HCT116 (cell line): ENCODE measurements around the gene LRRFIP1. TPM values are rescaled to one million over a fixed set of nuclear protein-coding genes. Genes with fewer than 3 reads are reported as not detected.

Experiments used
- ATAC-seq: fragments of 200-7000 bp; cut with Tn5 transposase; 2 replicates; pipeline ENCODE4 v1.9.1; 2020; ENCODE audit warnings: mild to moderate bottlenecking, moderate library complexity
- BruUV-seq: library from RNA; stranded (reverse); fragments of 400-500 nt; replicated peaks from 2 replicates; lab custom pipeline; 2021; lab: Mats Ljungman, UMichigan
- CTCF ChIA-PET: fragments of 300-600 bp; sonication (Branson Sonifier 250); formaldehyde crosslinking; loops from one replicate; lab custom pipeline; 2021; ENCODE audit warnings: antibody characterized with exemption; lab: Charles Lee
- POLR2A ChIA-PET: fragments of 300-600, 350-600 bp; sonication (Branson Sonifier 250); formaldehyde crosslinking; loops from one replicate; lab custom pipeline; 2021; ENCODE audit warnings: antibody characterized with exemption; lab: Charles Lee
- RAD21 ChIA-PET, 2 experiments: fragments of 300-600 bp; sonication (Branson Sonifier 250); formaldehyde crosslinking; loops; one replicate each; lab custom pipeline; 2023; ENCODE audit warnings: low total read pairs in 2 of 2; ENCODE audit not compliant: uncharacterized antibody in 2 of 2, unreplicated experiment in 2 of 2, low non-redundant PET in 1 of 2; lab: Charles Lee
- DNase-seq: peaks from one replicate; pipeline ENCODE4 v3.0.0-alpha.2; 2010; ENCODE audit warnings: low read depth, low spot score
- H2AFZ ChIP-seq: fragments of 200-600 bp; shearing (Covaris generic), sonication (generic); 2 replicates; pipeline ENCODE4 v1.6.1; 2017; ENCODE audit warnings: low read depth, mixed run types, mixed read lengths, antibody characterized with exemption, low read length; ENCODE audit not compliant: poor library complexity, severe bottlenecking
- H3K27ac ChIP-seq: 2 replicates; pipeline ENCODE4 v1.5.1; 2012; ENCODE audit warnings: low read depth, low read length
- H3K27me3 ChIP-seq: fragments of 200-600 bp; sonication (generic); 2 replicates; pipeline ENCODE4 v1.6.1; 2016; ENCODE audit warnings: mixed run types, low read length, mixed read lengths; ENCODE audit not compliant: insufficient read depth
- H3K36me3 ChIP-seq, 2 experiments: fragments of 200-500 bp in 1 of 2; fragments of 200-600 bp in 1 of 2; sonication (Bioruptor generic) in 1 of 2; sonication (generic) in 1 of 2; 2 replicates each; pipeline versions ENCODE4 v1.5.1 to v1.6.1; 2014 to 2016; ENCODE audit warnings: low read length in 2 of 2, inconsistent platforms in 1 of 2, mixed read lengths in 1 of 2, mixed run types in 1 of 2; ENCODE audit not compliant: insufficient read depth in 2 of 2, control insufficient read depth in 1 of 2
- H3K4me1 ChIP-seq, 2 experiments: fragments of 200-600 bp in 1 of 2; sonication (generic) in 1 of 2; 2 replicates each; pipeline versions ENCODE4 v1.5.1 to v1.6.1; 2012 to 2017; ENCODE audit warnings: low read length in 2 of 2, inconsistent platforms in 1 of 2, mild to moderate bottlenecking in 1 of 2, mixed read lengths in 1 of 2, mixed run types in 1 of 2, moderate library complexity in 1 of 2; ENCODE audit not compliant: insufficient read depth in 2 of 2, control insufficient read depth in 1 of 2
- H3K4me2 ChIP-seq: fragments of 200-600 bp; sonication (generic); 2 replicates; pipeline ENCODE4 v1.6.1; 2017; ENCODE audit warnings: mixed run types, low read length, mixed read lengths
- H3K4me3 ChIP-seq, 2 experiments: fragments of 200-600 bp in 1 of 2; sonication (generic) in 1 of 2; replicated peaks in 1 of 2; 2 replicates each; pipeline ENCODE4 v1.5.1; 2011 to 2016; ENCODE audit warnings: low read length in 2 of 2, control low read depth in 1 of 2, low read depth in 1 of 2, mild to moderate bottlenecking in 1 of 2, mixed read lengths in 1 of 2, mixed run types in 1 of 2
- H3K79me2 ChIP-seq: fragments of 200-600 bp; sonication (generic); 2 replicates; pipeline ENCODE4 v1.6.1; 2017; ENCODE audit warnings: mild to moderate bottlenecking, mixed run types, low read length, moderate library complexity, mixed read lengths; ENCODE audit not compliant: insufficient read depth
- H3K9ac ChIP-seq: fragments of 200-600 bp; sonication (generic); 2 replicates; pipeline ENCODE4 v1.6.1; 2016; ENCODE audit warnings: low read length, mixed read lengths
- H3K9me2 ChIP-seq: fragments of 200-600 bp; sonication (generic), shearing (Covaris generic); 2 replicates; pipeline ENCODE4 v1.6.1; 2017; ENCODE audit warnings: mixed run types, mild to moderate bottlenecking, moderate library complexity; ENCODE audit not compliant: insufficient read depth
- H3K9me3 ChIP-seq, 2 experiments: fragments of 200-500 bp in 1 of 2; fragments of 200-600 bp in 1 of 2; sonication (Bioruptor generic) in 1 of 2; sonication (generic) in 1 of 2; 2 replicates each; pipeline ENCODE4 v1.6.1; 2014 to 2017; ENCODE audit warnings: low read length in 2 of 2, mixed read lengths in 2 of 2, inconsistent platforms in 1 of 2, low read depth in 1 of 2, mild to moderate bottlenecking in 1 of 2, mixed run types in 1 of 2, moderate library complexity in 1 of 2; ENCODE audit not compliant: control insufficient read depth in 1 of 2, insufficient read depth in 1 of 2
- H4K20me1 ChIP-seq: fragments of 200-600 bp; sonication (generic), shearing (Covaris generic); 2 replicates; pipeline ENCODE4 v1.6.1; 2017; ENCODE audit warnings: mixed run types, mild to moderate bottlenecking, moderate library complexity; ENCODE audit not compliant: insufficient read depth
- CTCF ChIP-seq, 3 experiments: fragments of 200-600 bp in 1 of 3; sonication (generic) in 1 of 3; IDR thresholded peaks in 2 of 3; conservative IDR thresholded peaks in 1 of 3; 2 replicates each; pipeline ENCODE4 v1.5.1; 2012 to 2017; ENCODE audit warnings: low read depth in 2 of 3, low read length in 2 of 3, antibody characterized with exemption in 1 of 3, borderline replicate concordance in 1 of 3, control low read depth in 1 of 3, mild to moderate bottlenecking in 1 of 3, mixed read lengths in 1 of 3, mixed run types in 1 of 3, moderate library complexity in 1 of 3; ENCODE audit not compliant: insufficient read depth in 1 of 3
- EGR1 ChIP-seq: IDR thresholded peaks from 2 replicates; pipeline ENCODE4 v1.6.1; 2012; ENCODE audit warnings: low read depth
- EZH2 ChIP-seq: fragments of 200-600 bp; sonication (generic); IDR thresholded peaks from 2 replicates; pipeline ENCODE4 v1.6.1; 2017; ENCODE audit warnings: antibody characterized with exemption, mixed run types
- POLR2AphosphoS5 ChIP-seq: IDR thresholded peaks from 2 replicates; pipeline ENCODE4 v1.6.1; 2011; ENCODE audit warnings: mild to moderate bottlenecking, low read depth, low read length, moderate library complexity
- SIN3A ChIP-seq: IDR thresholded peaks from 2 replicates; pipeline ENCODE4 v1.6.1; 2012; ENCODE audit warnings: low read depth
- SP1 ChIP-seq: IDR thresholded peaks from 2 replicates; pipeline ENCODE4 v1.6.1; 2012; ENCODE audit warnings: low read depth
- TCF7L2 ChIP-seq: IDR thresholded peaks from 2 replicates; pipeline ENCODE4 v1.7.0; 2011; ENCODE audit warnings: borderline replicate concordance, inconsistent platforms; ENCODE audit not compliant: insufficient read depth, insufficient read length; ENCODE audit errors: extremely low read depth
- ZFX ChIP-seq: fragments of 450-650 bp; IDR thresholded peaks from 2 replicates; pipeline ENCODE4 v1.6.1; 2017
- intact Hi-C: fragments of 100-400 bp; cut with micrococcal nuclease; formaldehyde crosslinking; loops from 2 replicates; pipeline ENCODE4 v1.10.0; 2022
- total RNA-seq: library from RNA; stranded (reverse); gene quantifications from one replicate; pipeline ENCODE4 v1.2.1, GENCODE V29; 2021; ENCODE audit not compliant: unreplicated experiment

LRRFIP1 gene
- total RNA-seq, 1 experiment from 2014 or later, result 76.9 TPM

- H2AFZ ChIP-seq, result no peak overlapping the region
- H3K36me3 ChIP-seq, result no peaks in the 10 kb centered on the region
- H3K27me3 ChIP-seq, result no peaks in the 10 kb centered on the region
- peaks cover 42 to 56% of the 10 kb centered on the region in 2 experiments for H3K4me1 ChIP-seq
- H3K27ac ChIP-seq, result peak overlapping the region; percentile 58; the same call in 1 of the 2 replicates
- TF ChIP-seq EZH2 (no peak), ZFX (peak; percentile 30; the same call in 1 of the 2 replicates)
- H3K4me3 ChIP-seq, result peak overlapping the region; percentile 59 to 61
- H3K9ac ChIP-seq, result peak overlapping the region; percentile 51
- ChIA-PET RAD21 (no interaction called here), POLR2A (no interaction called here), CTCF (interaction anchor here (0.6 kb wide), 1 partner anchor 281 kb away, joined by 3 read pairs; no protein-coding TSS in a partner anchor)
- H3K9me3 ChIP-seq, result no peaks in the 10 kb centered on the region
- H3K79me2 ChIP-seq, result peaks cover 40% of the 10 kb centered on the region
- intact Hi-C loops, result no loop called here
- no TSS peak for BruUV-seq
- no peaks in the 10 kb centered on the region for H4K20me1 ChIP-seq
- H3K4me2 ChIP-seq, result peak overlapping the region; percentile 81
- no peak for DNase-seq
- no peaks in the 10 kb centered on the region for H3K9me2 ChIP-seq
- peak; percentile 13 for ATAC-seq
Observed at GRCh38 chr2:237691029-237691907, 63.9 kb downstream of the LRRFIP1 start.

GRCh38 chr2:237691908-237692600 is 64.7 kb downstream of the LRRFIP1 start:
- ChIA-PET CTCF (no interaction called here), RAD21 (interaction anchor here in 1 of 2 experiments (0.8 kb wide), 1 partner anchor 19 kb away, joined by 3 read pairs; no protein-coding TSS in a partner anchor), POLR2A (no interaction called here)
- H3K4me2 ChIP-seq, result peak overlapping the region; percentile 92
- H2AFZ ChIP-seq, result no peak overlapping the region
- intact Hi-C loops, result no loop called here
- H3K27ac ChIP-seq, result peak overlapping the region; percentile 89
- peaks cover 48% of the 10 kb centered on the region for H3K79me2 ChIP-seq
- no peaks in the 10 kb centered on the region for H3K27me3 ChIP-seq
- DNase-seq (peak; percentile 73), ATAC-seq (peak; percentile 83)
- no peaks in the 10 kb centered on the region for H3K36me3 ChIP-seq
- BruUV-seq, result no TSS peak
- H3K4me3 ChIP-seq, result peak overlapping the region; percentile 86 to 89
- H3K9ac ChIP-seq, result peak overlapping the region; percentile 86
- H3K4me1 ChIP-seq, result peaks cover 46 to 63% of the 10 kb centered on the region in 2 experiments
- TF ChIP-seq TCF7L2 (peak; percentile 19), CTCF (IDR thresholded peaks at IDR 0.05 in 2 of 3, conservative IDR thresholded peaks at IDR 0.05 in 1 of 3; ENCODE audit: borderline replicate concordance in 1 of 3, insufficient read depth in 1 of 3, low read depth in 2 of 3, low read length in 2 of 3) (no peak), EGR1 (no peak), SIN3A (0 out of 2 replicates have a peak, but pooled peaks have one; percentile 51), ZFX (peak; percentile 44; the same call in 1 of the 2 replicates), SP1 (peak; percentile 9; the same call in 1 of the 2 replicates), POLR2AphosphoS5 (peak; percentile 71)
- H3K9me2 ChIP-seq, result no peaks in the 10 kb centered on the region
- H3K9me3 ChIP-seq, result no peaks in the 10 kb centered on the region
- no peaks in the 10 kb centered on the region for H4K20me1 ChIP-seq
